GM04504 (cell line): ENCODE measurements around the gene CD38.

ENCODE experiments used
- DNase-seq: peaks from one replicate; pipeline ENCODE4 v3.0.0-alpha.2; 2012; ENCODE audit warnings: low read depth

The CD38 gene

GRCh38 chr4:15899511-15899910 lies 121.4 kb downstream of the CD38 start:
- DNase-seq = no peak

- no peak for DNase-seq
Measured at GRCh38 chr4:15901007-15901406, 122.9 kb downstream of the CD38 start.

GRCh38 chr4:15901998-15902397 lies 123.9 kb downstream of the CD38 start:
- DNase-seq = no peak

GRCh38 chr4:15902746-15903145 lies 124.6 kb downstream of the CD38 start:
- no peak for DNase-seq
